ENCODE measurements around the gene BDH2.
A peak's percentile ranks its signal among the peaks of the same experiment; 100 is the strongest.

The BDH2 gene

DNA sequence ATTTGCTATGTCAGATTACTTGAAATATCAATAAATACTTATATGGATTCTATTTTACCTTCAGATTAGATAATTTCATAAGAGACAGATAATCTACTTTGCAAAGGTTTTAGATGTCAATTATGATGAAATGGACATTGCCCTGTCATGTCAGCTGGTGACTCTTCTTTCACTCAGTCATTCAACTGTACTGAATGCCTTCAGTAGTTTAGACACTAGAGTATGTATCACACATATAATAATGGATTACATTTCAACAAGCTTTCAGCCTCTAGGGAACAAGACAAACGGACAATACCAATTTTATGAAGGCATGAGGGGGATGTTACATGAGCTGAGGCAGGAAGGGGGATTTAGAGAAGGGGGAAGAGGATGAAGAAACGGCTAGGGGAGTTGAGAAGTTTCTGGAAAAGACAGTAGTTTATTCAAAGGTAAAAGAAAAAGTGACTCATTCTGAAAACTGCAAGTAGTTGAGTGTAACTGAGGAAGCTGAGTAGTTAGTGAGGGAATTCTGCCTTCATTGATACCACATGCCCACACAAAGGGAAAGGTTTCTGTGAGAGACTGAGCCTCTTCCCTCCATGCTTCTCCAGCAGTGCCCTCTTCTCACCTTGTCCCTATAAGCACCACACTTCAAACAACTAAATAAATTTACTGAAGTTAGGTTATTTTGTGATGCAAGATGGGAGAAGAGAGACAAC is 48.7 kb downstream of the BDH2 start:
- TF ChIP-seq, protein P1, sequence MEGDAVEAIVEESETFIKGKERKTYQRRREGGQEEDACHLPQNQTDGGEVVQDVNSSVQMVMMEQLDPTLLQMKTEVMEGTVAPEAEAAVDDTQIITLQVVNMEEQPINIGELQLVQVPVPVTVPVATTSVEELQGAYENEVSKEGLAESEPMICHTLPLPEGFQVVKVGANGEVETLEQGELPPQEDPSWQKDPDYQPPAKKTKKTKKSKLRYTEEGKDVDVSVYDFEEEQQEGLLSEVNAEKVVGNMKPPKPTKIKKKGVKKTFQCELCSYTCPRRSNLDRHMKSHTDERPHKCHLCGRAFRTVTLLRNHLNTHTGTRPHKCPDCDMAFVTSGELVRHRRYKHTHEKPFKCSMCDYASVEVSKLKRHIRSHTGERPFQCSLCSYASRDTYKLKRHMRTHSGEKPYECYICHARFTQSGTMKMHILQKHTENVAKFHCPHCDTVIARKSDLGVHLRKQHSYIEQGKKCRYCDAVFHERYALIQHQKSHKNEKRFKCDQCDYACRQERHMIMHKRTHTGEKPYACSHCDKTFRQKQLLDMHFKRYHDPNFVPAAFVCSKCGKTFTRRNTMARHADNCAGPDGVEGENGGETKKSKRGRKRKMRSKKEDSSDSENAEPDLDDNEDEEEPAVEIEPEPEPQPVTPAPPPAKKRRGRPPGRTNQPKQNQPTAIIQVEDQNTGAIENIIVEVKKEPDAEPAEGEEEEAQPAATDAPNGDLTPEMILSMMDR (IDR thresholded peaks at IDR 0.05), result no peak
- TF ChIP-seq ZFX (IDR thresholded peaks at IDR 0.05; ENCODE audit: borderline replicate concordance), result no peak
- H3K27ac ChIP-seq, result no peak overlapping the region

DNA sequence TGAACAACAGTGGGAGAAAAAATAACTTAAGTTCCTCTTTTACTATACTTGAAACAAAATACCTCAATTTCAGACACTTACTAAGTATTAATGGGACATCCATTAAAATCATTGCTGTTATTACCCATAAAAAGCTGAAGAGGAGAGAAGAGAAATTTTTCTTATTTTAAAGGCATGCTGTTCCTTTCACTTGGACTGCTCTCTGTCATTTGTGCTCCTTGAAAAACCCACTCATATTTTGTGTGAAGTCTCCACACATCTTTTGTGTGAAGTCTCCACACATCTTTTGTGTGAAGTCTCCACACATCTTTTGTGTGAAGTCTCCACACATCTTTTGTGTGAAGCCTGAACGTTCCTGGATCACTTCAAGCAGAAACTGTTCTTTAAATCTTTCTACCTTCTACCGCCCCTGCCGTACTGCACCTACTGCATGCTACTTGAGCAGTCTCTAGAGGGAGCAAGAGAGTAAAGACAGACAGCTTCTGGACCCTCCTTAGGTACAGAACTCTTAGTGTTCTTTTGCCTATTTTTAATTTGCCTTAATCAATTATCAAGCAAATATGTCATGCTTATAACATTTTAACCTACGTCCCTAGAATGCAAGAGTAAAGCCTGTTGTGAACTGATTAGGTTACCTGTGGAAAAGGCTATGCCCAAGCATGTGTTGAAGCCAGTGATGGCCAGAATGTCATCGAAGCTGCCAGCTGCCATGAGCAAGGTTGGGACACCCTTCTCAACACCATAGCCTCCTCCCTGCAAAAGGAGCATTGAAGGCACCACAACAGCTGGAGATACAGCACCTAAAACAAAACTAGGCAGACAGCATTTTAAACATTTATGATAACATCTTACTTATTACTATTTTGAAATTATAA is 53.0 kb downstream of the BDH2 start:
- TF ChIP-seq, protein P1 (IDR thresholded peaks at IDR 0.05), result peak; percentile 88
- TF ChIP-seq ZFX (IDR thresholded peaks at IDR 0.05; ENCODE audit: borderline replicate concordance), result no peak
- H3K27ac ChIP-seq, result no peak overlapping the region

DNA sequence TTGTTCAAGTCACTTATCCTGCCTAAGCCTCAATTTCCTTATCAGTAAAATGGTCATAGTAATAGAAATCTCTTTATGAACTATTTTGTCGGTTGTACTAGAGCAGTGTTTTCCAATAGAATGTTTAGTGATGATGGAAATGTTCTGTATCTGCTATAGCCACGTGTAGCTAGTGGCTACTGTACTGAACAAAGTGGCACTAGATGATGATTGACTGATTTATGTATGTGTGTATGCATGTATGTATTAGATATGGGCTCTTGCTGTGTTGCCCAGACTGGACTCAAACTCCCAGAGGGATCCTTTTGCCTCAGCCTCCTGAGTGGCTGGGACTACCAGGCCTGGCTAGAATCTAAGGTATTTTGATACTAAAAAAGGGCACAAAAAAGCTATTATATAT is 55.5 kb downstream of the BDH2 start:
- TF ChIP-seq ZFX (IDR thresholded peaks at IDR 0.05; ENCODE audit: borderline replicate concordance), result no peak
- TF ChIP-seq, protein P1 (IDR thresholded peaks at IDR 0.05), result no peak
- no peak overlapping the region for H3K27ac ChIP-seq

DNA sequence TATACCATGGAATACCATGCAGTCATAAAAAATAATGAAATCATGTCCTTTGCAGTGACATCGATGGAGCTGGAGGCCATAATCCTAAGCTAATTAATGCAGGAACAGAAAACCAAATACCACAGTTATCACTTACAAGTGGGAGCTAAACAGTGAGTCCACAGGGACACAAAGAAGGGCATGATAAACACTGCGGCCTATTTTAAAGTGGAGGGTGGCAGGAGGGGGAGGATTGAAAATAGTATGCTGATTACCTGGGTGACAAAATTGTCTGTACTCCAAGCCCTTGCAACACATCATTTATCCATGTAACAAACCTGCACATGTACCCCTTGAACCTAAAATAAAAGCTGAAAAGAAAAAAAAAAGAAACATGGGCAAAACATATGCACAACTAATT is 63.5 kb downstream of the BDH2 start:
- H3K27ac ChIP-seq, result no peak overlapping the region
- no peak for TF ChIP-seq ZFX (IDR thresholded peaks at IDR 0.05; ENCODE audit: borderline replicate concordance)
- TF ChIP-seq, protein P1 (IDR thresholded peaks at IDR 0.05), result no peak

DNA sequence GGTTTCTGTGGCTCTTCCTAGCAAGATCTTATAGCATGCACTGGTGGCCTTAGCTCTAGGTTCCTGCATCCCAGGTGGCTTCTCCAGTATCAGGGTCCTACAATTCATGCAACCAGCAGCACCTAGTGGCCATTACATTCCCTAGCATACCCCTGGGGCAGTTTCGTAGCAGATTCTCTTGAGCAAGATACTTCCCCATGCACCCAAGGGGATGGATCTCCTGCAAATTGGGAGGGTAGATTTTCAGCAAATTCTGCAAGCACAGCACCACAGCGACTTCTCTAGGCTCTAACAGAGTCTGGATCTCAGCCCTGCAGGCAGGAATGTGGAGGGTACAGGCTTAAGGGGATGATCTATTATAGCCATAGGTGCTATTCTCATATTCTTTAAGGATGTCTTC is 67.1 kb downstream of the BDH2 start:
- TF ChIP-seq, protein P1 (IDR thresholded peaks at IDR 0.05), result peak; percentile 68
- no peak for TF ChIP-seq ZFX (IDR thresholded peaks at IDR 0.05; ENCODE audit: borderline replicate concordance)
- no peak overlapping the region for H3K27ac ChIP-seq

DNA sequence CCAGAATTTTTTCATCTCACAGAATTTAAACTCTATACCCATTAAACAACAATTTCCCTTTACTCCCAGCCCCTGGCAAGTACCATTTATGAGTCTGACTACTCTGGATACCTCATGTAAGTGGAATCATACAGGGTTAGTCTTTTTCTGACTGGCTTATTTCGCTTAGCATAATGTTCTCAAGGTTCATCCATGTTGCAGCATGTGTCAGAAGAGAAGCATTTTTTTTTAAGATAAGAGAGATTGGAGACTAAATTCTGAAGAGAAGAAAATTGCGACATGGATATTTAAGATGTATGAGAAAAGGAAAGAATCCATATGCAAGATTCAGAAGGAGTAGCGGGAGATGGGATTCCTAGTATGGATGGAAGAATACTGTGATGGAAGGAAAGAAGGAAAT is 68.8 kb downstream of the BDH2 start:
- no peak overlapping the region for H3K27ac ChIP-seq
- TF ChIP-seq ZFX (IDR thresholded peaks at IDR 0.05; ENCODE audit: borderline replicate concordance), result no peak
- TF ChIP-seq, protein P1 (IDR thresholded peaks at IDR 0.05), result no peak

DNA sequence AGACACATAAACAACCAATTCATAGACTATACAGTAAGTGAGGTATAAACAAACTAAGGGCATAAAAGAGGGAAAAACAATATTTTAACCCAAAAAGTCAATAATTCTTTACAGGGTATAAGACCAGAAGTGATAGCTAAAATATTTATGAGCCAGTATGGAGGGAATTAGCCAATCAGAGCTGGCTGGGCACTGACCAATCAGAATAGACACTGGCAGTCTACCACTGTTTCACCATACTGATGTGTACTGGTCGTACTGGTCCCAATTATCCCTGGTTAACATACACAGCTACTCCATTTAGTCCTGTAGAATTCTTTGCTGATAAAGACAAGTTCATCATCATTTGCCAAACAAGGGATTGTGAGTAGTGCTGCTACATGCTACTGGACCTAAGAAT is 70.3 kb downstream of the BDH2 start:
- no peak overlapping the region for H3K27ac ChIP-seq
- TF ChIP-seq, protein P1 (IDR thresholded peaks at IDR 0.05), result no peak
- TF ChIP-seq ZFX (IDR thresholded peaks at IDR 0.05; ENCODE audit: borderline replicate concordance), result no peak
